HepG2 (cell line): ENCODE results near the gene SLX9. TPM values are rescaled to one million over a fixed set of nuclear protein-coding genes. Genes with fewer than 3 reads are reported as not detected.

ENCODE experiments used
- ARNTL ChIP-seq: sonication (generic); formaldehyde crosslinking; IDR thresholded peaks from 2 replicates; pipeline ENCODE4 v1.4.0; 2020; ENCODE audit warnings: mild to moderate bottlenecking, missing genetic modification reagents
- FLYWCH1 ChIP-seq: sonication (generic); formaldehyde crosslinking; IDR thresholded peaks from 2 replicates; pipeline ENCODE4 v1.8.1; 2023; ENCODE audit warnings: mild to moderate bottlenecking, missing genetic modification reagents
- HDAC1 ChIP-seq: sonication (generic); formaldehyde crosslinking; IDR thresholded peaks from 2 replicates; pipeline ENCODE4 v1.5.1; 2020; ENCODE audit warnings: mild to moderate bottlenecking, missing genetic modification reagents
- MXD4 ChIP-seq: IDR thresholded peaks from 2 replicates; pipeline ENCODE4 v1.6.1; 2016; ENCODE audit warnings: mild to moderate bottlenecking, missing biosample characterization, missing genetic modification reagents
- NR2C2 ChIP-seq: sonication (generic); formaldehyde crosslinking; IDR thresholded peaks from 2 replicates; pipeline ENCODE4 v1.4.0; 2020; ENCODE audit warnings: missing genetic modification reagents, mild to moderate bottlenecking, moderate library complexity, borderline replicate concordance
- PRMT3 ChIP-seq: sonication (generic); formaldehyde crosslinking; IDR thresholded peaks from 2 replicates; pipeline ENCODE4 v1.8.1; 2022; ENCODE audit warnings: low read depth, mild to moderate bottlenecking, moderate library complexity, missing genetic modification reagents, borderline replicate concordance
- SOX13 ChIP-seq, 3 experiments: fragments of 450-650 bp in 1 of 3; sonication (generic) in 1 of 3; formaldehyde crosslinking in 1 of 3; IDR thresholded peaks in 2 of 3; conservative IDR thresholded peaks in 1 of 3; 2 replicates each; pipeline versions ENCODE4 v1.5.0 to v1.6.1; 2016 to 2020; ENCODE audit warnings: antibody characterized with exemption in 1 of 3, mild to moderate bottlenecking in 1 of 3, missing compliant biosample characterization in 1 of 3, missing genetic modification reagents in 1 of 3, moderate library complexity in 1 of 3
- ZNF235 ChIP-seq: sonication (generic); formaldehyde crosslinking; IDR thresholded peaks from 2 replicates; pipeline ENCODE4 v1.8.1; 2023; ENCODE audit warnings: mild to moderate bottlenecking, missing genetic modification reagents, borderline replicate concordance
- ZNF607 ChIP-seq: sonication (generic); formaldehyde crosslinking; IDR thresholded peaks from 2 replicates; pipeline ENCODE4 v1.5.1; 2020; ENCODE audit warnings: missing genetic modification reagents, mild to moderate bottlenecking, borderline replicate concordance
- polyA plus RNA-seq, 8 experiments: library from polyadenylated mRNA; depleted of rRNA in 3 of 8; stranded (reverse) in 7 of 8; unstranded in 1 of 8; fragments of >200 nt; fragmentation: Illumina TruSeq in 4 of 8; extraction: Trizol in 4 of 8; gene quantifications; 2 replicates each; pipeline versions ENCODE4 v1.2.1 to v1.2.3, GENCODE V29; 2011 to 2016; ENCODE audit warnings: low read depth in 4 of 8, missing spikeins in 1 of 8, mixed read lengths in 1 of 8; ENCODE audit not compliant: insufficient read depth in 1 of 8
- total RNA-seq, 5 experiments: library from RNA; depleted of rRNA; stranded (reverse); fragments of >200 nt; fragmentation: Illumina TruSeq; extraction: Trizol; gene quantifications; 2 replicates each; pipeline ENCODE4 v1.2.3, GENCODE V29; 2016; ENCODE audit warnings: low read depth in 1 of 5
- TF ChIP-seq, protein P1 (sequence below): sonication (generic); formaldehyde crosslinking; IDR thresholded peaks from 2 replicates; pipeline ENCODE4 v1.4.0; 2020; ENCODE audit warnings: missing genetic modification reagents, mild to moderate bottlenecking, borderline replicate concordance
- TF ChIP-seq, protein P2 (sequence below): sonication (generic); formaldehyde crosslinking; IDR thresholded peaks from 2 replicates; pipeline ENCODE4 v1.4.0; 2020; ENCODE audit warnings: missing genetic modification reagents
- TF ChIP-seq, protein P3 (sequence below): sonication (generic); formaldehyde crosslinking; IDR thresholded peaks from 2 replicates; pipeline ENCODE4 v1.5.1; 2020; ENCODE audit warnings: mild to moderate bottlenecking, missing genetic modification reagents
- TF ChIP-seq, protein P4 (sequence below): sonication (generic); formaldehyde crosslinking; IDR thresholded peaks from 2 replicates; pipeline ENCODE4 v1.4.0; 2020; ENCODE audit warnings: missing genetic modification reagents, borderline replicate concordance
- TF ChIP-seq, protein P5 (sequence below): fragments of 450-650 bp; IDR thresholded peaks from 2 replicates; pipeline ENCODE4 v1.6.1; 2016

The SLX9 gene
- total and polyA plus RNA-seq, 2 of the 13 experiments (the other 11 are each of a cell fraction or from before 2014, with no cell fraction given): 21.0 to 47.1 TPM

DNA sequence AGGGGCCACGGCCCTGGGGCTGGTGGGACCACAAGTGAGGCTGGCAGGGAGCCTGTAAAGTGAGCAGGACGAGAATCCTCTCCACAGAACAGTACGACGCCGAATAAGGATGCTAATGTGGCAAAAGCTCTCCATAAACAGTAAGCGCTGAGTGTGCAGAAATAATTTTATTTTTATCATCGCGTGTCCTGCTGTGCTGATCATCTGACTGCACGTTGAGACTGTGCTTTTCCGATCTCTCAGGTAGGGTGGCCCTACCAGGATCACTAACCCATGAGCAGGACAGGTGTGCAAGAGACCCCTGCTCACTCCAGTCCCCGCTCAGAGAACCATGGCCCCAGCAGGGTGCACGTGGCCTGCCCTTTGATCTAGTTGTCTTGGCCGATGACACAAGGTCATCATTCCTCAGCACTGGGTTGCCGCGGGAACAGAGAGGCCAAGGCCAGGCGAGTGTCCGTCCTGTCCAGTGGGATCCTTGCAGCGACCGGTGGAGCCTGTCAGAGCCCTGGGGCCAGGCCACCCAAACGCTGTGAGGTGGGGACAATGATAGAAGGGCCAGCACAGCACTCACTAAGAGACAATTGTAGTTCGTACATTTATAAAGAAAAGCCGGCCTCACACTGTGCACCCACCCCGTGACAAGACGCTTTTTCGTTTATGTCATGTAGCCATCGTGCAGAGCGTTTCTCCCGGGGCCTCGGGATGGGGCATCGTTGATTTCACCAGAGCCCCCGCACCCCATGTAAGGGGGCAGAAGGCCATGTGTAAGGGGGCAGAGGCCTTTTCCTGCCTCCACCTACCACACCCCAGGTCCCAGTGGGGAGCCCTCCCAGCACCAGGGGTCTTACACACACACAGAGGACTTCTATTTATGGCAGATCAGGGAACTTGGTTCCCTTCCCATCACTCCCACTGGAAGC lies 81.9 kb downstream of the SLX9 start (continued):
- TF ChIP-seq, protein P1, sequence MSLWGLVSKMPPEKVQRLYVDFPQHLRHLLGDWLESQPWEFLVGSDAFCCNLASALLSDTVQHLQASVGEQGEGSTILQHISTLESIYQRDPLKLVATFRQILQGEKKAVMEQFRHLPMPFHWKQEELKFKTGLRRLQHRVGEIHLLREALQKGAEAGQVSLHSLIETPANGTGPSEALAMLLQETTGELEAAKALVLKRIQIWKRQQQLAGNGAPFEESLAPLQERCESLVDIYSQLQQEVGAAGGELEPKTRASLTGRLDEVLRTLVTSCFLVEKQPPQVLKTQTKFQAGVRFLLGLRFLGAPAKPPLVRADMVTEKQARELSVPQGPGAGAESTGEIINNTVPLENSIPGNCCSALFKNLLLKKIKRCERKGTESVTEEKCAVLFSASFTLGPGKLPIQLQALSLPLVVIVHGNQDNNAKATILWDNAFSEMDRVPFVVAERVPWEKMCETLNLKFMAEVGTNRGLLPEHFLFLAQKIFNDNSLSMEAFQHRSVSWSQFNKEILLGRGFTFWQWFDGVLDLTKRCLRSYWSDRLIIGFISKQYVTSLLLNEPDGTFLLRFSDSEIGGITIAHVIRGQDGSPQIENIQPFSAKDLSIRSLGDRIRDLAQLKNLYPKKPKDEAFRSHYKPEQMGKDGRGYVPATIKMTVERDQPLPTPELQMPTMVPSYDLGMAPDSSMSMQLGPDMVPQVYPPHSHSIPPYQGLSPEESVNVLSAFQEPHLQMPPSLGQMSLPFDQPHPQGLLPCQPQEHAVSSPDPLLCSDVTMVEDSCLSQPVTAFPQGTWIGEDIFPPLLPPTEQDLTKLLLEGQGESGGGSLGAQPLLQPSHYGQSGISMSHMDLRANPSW (CRISPR knock-in tag): no peak
- TF ChIP-seq, protein P2, sequence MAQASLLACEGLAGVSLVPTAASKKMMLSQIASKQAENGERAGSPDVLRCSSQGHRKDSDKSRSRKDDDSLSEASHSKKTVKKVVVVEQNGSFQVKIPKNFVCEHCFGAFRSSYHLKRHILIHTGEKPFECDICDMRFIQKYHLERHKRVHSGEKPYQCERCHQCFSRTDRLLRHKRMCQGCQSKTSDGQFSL (CRISPR knock-in tag): no peak
- TF ChIP-seq ARNTL (CRISPR knock-in tag) (peak; percentile 87), SOX13 (IDR thresholded peaks at IDR 0.05) (no peak), SOX13 (CRISPR knock-in tag; conservative IDR thresholded peaks at IDR 0.05 in 1 of 2, IDR thresholded peaks at IDR 0.05 in 1 of 2) (peak in 1 of 2 experiments; percentile 72; a peak in 2 of 4 replicates), ZNF607 (CRISPR knock-in tag) (0 out of 2 replicates have a peak, but pooled peaks have one; percentile 51), HDAC1 (CRISPR knock-in tag) (peak; percentile 68), MXD4 (CRISPR knock-in tag) (0 out of 2 replicates have a peak, but pooled peaks have one; percentile 27), NR2C2 (peak; percentile 77), PRMT3 (CRISPR knock-in tag) (no peak), FLYWCH1 (no peak), ZNF235 (CRISPR knock-in tag) (no peak)
- TF ChIP-seq, protein P3, sequence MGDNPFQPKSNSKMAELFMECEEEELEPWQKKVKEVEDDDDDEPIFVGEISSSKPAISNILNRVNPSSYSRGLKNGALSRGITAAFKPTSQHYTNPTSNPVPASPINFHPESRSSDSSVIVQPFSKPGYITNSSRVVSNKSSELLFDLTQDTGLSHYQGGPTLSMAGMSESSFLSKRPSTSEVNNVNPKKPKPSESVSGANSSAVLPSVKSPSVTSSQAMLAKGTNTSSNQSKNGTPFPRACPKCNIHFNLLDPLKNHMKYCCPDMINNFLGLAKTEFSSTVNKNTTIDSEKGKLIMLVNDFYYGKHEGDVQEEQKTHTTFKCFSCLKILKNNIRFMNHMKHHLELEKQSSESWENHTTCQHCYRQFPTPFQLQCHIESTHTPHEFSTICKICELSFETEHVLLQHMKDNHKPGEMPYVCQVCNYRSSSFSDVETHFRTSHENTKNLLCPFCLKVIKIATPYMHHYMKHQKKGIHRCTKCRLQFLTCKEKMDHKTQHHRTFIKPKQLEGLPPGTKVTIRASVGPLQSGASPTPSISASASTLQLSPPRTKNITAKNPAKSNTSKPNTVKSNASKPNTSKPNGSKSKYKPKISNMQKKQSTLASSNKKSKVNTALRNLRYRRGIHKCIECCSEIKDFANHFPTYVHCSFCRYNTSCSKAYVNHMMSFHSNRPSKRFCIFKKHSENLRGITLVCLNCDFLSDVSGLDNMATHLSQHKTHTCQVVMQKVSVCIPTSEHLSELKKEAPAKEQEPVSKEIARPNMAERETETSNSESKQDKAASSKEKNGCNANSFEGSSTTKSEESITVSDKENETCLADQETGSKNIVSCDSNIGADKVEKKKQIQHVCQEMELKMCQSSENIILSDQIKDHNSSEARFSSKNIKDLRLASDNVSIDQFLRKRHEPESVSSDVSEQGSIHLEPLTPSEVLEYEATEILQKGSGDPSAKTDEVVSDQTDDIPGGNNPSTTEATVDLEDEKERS: peak; percentile 61; the same call in 1 of the 2 replicates
- TF ChIP-seq, protein P4, sequence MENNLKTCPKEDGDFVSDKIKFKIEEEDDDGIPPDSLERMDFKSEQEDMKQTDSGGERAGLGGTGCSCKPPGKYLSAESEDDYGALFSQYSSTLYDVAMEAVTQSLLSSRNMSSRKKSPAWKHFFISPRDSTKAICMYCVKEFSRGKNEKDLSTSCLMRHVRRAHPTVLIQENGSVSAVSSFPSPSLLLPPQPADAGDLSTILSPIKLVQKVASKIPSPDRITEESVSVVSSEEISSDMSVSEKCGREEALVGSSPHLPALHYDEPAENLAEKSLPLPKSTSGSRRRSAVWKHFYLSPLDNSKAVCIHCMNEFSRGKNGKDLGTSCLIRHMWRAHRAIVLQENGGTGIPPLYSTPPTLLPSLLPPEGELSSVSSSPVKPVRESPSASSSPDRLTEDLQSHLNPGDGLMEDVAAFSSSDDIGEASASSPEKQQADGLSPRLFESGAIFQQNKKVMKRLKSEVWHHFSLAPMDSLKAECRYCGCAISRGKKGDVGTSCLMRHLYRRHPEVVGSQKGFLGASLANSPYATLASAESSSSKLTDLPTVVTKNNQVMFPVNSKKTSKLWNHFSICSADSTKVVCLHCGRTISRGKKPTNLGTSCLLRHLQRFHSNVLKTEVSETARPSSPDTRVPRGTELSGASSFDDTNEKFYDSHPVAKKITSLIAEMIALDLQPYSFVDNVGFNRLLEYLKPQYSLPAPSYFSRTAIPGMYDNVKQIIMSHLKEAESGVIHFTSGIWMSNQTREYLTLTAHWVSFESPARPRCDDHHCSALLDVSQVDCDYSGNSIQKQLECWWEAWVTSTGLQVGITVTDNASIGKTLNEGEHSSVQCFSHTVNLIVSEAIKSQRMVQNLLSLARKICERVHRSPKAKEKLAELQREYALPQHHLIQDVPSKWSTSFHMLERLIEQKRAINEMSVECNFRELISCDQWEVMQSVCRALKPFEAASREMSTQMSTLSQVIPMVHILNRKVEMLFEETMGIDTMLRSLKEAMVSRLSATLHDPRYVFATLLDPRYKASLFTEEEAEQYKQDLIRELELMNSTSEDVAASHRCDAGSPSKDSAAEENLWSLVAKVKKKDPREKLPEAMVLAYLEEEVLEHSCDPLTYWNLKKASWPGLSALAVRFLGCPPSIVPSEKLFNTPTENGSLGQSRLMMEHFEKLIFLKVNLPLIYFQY (CRISPR knock-in tag): peak; percentile 50; the same call in 1 of the 2 replicates
- TF ChIP-seq, protein P5, sequence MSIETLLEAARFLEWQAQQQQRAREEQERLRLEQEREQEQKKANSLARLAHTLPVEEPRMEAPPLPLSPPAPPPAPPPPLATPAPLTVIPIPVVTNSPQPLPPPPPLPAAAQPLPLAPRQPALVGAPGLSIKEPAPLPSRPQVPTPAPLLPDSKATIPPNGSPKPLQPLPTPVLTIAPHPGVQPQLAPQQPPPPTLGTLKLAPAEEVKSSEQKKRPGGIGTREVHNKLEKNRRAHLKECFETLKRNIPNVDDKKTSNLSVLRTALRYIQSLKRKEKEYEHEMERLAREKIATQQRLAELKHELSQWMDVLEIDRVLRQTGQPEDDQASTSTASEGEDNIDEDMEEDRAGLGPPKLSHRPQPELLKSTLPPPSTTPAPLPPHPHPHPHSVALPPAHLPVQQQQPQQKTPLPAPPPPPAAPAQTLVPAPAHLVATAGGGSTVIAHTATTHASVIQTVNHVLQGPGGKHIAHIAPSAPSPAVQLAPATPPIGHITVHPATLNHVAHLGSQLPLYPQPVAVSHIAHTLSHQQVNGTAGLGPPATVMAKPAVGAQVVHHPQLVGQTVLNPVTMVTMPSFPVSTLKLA: no peak
